DLD1 (cell line): ENCODE measurements around the gene CCDC85C.

Experiments
- in situ Hi-C: cut with HindIII; loops from 2 replicates; pipeline ENCODE4 v1.10.0; 2017; ENCODE audit warnings: low sequenced_read_pairs

CCDC85C gene

GRCh38 chr14:99592394-99592793, 11.6 kb downstream of the CCDC85C start:
- in situ Hi-C loops: no loop called here

- in situ Hi-C loops: no loop called here
These were observed 13.1 kb downstream of the CCDC85C start for GRCh38 chr14:99590746-99591555.

- in situ Hi-C loops: no loop called here
These were observed 14.1 kb downstream of the CCDC85C start for GRCh38 chr14:99589651-99590530.

- in situ Hi-C loops: no loop called here
These were observed 15.0 kb downstream of the CCDC85C start for GRCh38 chr14:99589031-99589441.

- in situ Hi-C loops: no loop called here
These were observed 16.3 kb downstream of the CCDC85C start for GRCh38 chr14:99587460-99588278.

- in situ Hi-C loops: no loop called here
These were observed 17.1 kb downstream of the CCDC85C start for GRCh38 chr14:99586761-99587459.

GRCh38 chr14:99586054-99586760, 17.8 kb downstream of the CCDC85C start:
- in situ Hi-C loops: no loop called here

- in situ Hi-C loops: no loop called here
These were observed 19.2 kb downstream of the CCDC85C start for GRCh38 chr14:99584823-99585222.

GRCh38 chr14:99581938-99582337, 22.1 kb downstream of the CCDC85C start:
- in situ Hi-C loops: no loop called here

GRCh38 chr14:99581374-99581773, 22.6 kb downstream of the CCDC85C start:
- in situ Hi-C loops: no loop called here

GRCh38 chr14:99579903-99580571, 24.0 kb downstream of the CCDC85C start:
- in situ Hi-C loops: no loop called here

GRCh38 chr14:99579120-99579836, 24.7 kb downstream of the CCDC85C start:
- in situ Hi-C loops: no loop called here

- in situ Hi-C loops: no loop called here
These were observed 25.4 kb downstream of the CCDC85C start for GRCh38 chr14:99578541-99579101.

GRCh38 chr14:99576761-99577705, 27.0 kb downstream of the CCDC85C start:
- in situ Hi-C loops: no loop called here

GRCh38 chr14:99576304-99576703, 27.7 kb downstream of the CCDC85C start:
- in situ Hi-C loops: no loop called here

- in situ Hi-C loops: no loop called here
These were observed 28.7 kb downstream of the CCDC85C start for GRCh38 chr14:99575043-99576023.
